ENCODE results near the gene MYLIP. TPM values are rescaled to one million over a fixed set of nuclear protein-coding genes. Genes with fewer than 3 reads are reported as not detected.

Gene MYLIP
- total RNA-seq, 1 experiment from 2014 or later = 42.2 TPM

DNA sequence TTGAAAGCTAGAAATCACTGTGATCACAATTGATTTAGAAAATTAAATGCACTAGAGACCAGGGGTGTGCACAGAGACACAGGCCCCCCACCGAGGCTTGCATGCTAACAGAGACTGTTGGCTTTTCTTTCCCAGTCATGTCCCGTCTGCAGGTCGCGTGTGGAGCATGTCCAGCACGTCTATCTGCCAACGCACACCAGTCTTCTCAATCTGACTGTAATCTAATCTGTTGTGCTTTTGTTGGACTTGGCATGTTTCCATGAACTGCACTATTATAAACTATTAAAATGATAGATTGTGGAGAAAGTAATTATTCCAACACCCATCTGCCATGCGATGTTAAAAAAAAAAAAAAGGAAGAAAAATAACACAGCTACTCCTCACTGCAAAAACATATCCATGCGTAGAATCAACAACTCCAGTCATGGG is 17.7 kb downstream of the MYLIP start:
- Histone ChIP-seq H3K4me1 (replicated peaks; ENCODE audit: insufficient read depth) (no peaks in the 10 kb centered on the region), H3K27ac (no peak overlapping the region), H3K79me2 (ENCODE audit: low read depth) (peaks cover 49% of the 10 kb centered on the region), H3K4me3 (no peak overlapping the region), H3K9me2 (ENCODE audit: insufficient read depth) (no peaks in the 10 kb centered on the region), H2AFZ (no peak overlapping the region), H3K27me3 (ENCODE audit: insufficient read depth, low read depth) (no peaks in the 10 kb centered on the region), H3F3A (ENCODE audit: insufficient read depth, low read depth) (peaks cover 16% of the 10 kb centered on the region; the same call in 1 of the 2 replicates), H3K9me3 (ENCODE audit: insufficient read depth, low read depth) (no peaks in the 10 kb centered on the region), H3K36me3 (ENCODE audit: low read depth) (peaks cover 57% of the 10 kb centered on the region), H4K20me1 (ENCODE audit: insufficient read depth) (peaks cover 52% of the 10 kb centered on the region), H3K4me2 (no peak overlapping the region)
- ChIA-PET POLR2A (ENCODE audit: unreplicated experiment) (interaction anchor here (0.6 kb wide), 1 partner anchor 14 kb away, joined by 3 read pairs; no protein-coding TSS in a partner anchor), CTCF (interaction anchor here (0.7 kb wide), 1 partner anchor 15 kb away, joined by 3 read pairs; no protein-coding TSS in a partner anchor)
- DNase-seq = no peak
- intact Hi-C loops (cut with micrococcal nuclease; ENCODE audit: unreplicated experiment) = no loop called here
- no TSS peak for BruUV-seq (replicated peaks)
- TF ChIP-seq EZH2 (IDR thresholded peaks at IDR 0.05; ENCODE audit: low read depth) = no peak
- TF ChIP-seq CTCF (conservative IDR thresholded peaks at IDR 0.05) = no peak

DNA sequence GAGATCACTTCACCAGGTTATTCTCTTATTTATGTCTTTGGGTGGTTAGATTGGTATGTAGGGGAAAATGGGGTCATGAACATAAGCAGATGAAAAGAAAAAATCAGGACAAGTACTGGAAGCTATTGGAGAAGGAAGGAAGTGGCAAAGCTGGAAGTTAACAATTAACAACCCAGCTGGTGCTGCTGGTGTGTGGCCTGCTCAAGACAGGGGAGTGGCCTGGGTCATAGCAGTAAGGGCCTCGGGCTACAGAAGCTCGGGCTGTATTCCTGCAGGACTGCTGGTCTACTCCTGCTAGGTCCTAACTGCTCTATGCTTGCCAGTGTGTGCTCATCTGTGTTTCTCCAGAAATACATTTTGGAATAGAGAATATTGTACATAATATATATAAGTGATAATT is 19.6 kb downstream of the MYLIP start:
- CTCF ChIA-PET = no interaction called here
- no peak for DNase-seq

GRCh38 chr6:16149305-16149704 is 20.4 kb downstream of the MYLIP start:
- Histone ChIP-seq H3K9me3 (ENCODE audit: insufficient read depth, low read depth) (no peaks in the 10 kb centered on the region), H3K27ac (no peak overlapping the region), H3K27me3 (ENCODE audit: insufficient read depth, low read depth) (no peaks in the 10 kb centered on the region), H3K9me2 (ENCODE audit: insufficient read depth) (no peaks in the 10 kb centered on the region), H3K4me1 (replicated peaks; ENCODE audit: insufficient read depth) (no peaks in the 10 kb centered on the region), H3K4me3 (no peak overlapping the region), H2AFZ (no peak overlapping the region), H4K20me1 (ENCODE audit: insufficient read depth) (peaks cover 32% of the 10 kb centered on the region), H3F3A (ENCODE audit: insufficient read depth, low read depth) (peaks cover 16% of the 10 kb centered on the region; the same call in 1 of the 2 replicates), H3K36me3 (ENCODE audit: low read depth) (peaks cover 30% of the 10 kb centered on the region), H3K4me2 (no peak overlapping the region), H3K79me2 (ENCODE audit: low read depth) (peaks cover 26% of the 10 kb centered on the region; the same call in 1 of the 2 replicates)
- no peak for DNase-seq
- no TSS peak for BruUV-seq (replicated peaks)
- POLR2A ChIA-PET (ENCODE audit: unreplicated experiment) = no interaction called here
- intact Hi-C loops (cut with micrococcal nuclease; ENCODE audit: unreplicated experiment) = no loop called here
- TF ChIP-seq CTCF (conservative IDR thresholded peaks at IDR 0.05) (no peak), EZH2 (IDR thresholded peaks at IDR 0.05; ENCODE audit: low read depth) (no peak)
- CTCF ChIA-PET = no interaction called here

More for the DNA sequence above, 19.6 kb downstream of the MYLIP start:
- peaks cover 16% of the 10 kb centered on the region; the same call in 1 of the 2 replicates for H3F3A ChIP-seq (ENCODE audit: insufficient read depth, low read depth)
- H3K27me3 ChIP-seq (ENCODE audit: insufficient read depth, low read depth) = no peaks in the 10 kb centered on the region
- POLR2A ChIA-PET (ENCODE audit: unreplicated experiment) = no interaction called here
- TF ChIP-seq EZH2 (IDR thresholded peaks at IDR 0.05; ENCODE audit: low read depth) (no peak), CTCF (conservative IDR thresholded peaks at IDR 0.05) (no peak)
- H3K9me3 ChIP-seq (ENCODE audit: insufficient read depth, low read depth) = no peaks in the 10 kb centered on the region
- no peaks in the 10 kb centered on the region for H3K9me2 ChIP-seq (ENCODE audit: insufficient read depth)
- no peak overlapping the region for H2AFZ ChIP-seq
- peaks cover 38% of the 10 kb centered on the region for H3K36me3 ChIP-seq (ENCODE audit: low read depth)
- no peak overlapping the region for H3K4me3 ChIP-seq
- intact Hi-C loops (cut with micrococcal nuclease; ENCODE audit: unreplicated experiment) = no loop called here
- no TSS peak for BruUV-seq (replicated peaks)
- H3K4me1 ChIP-seq (replicated peaks; ENCODE audit: insufficient read depth) = no peaks in the 10 kb centered on the region
- no peak overlapping the region for H3K4me2 ChIP-seq
- H3K79me2 ChIP-seq (ENCODE audit: low read depth) = peaks cover 29% of the 10 kb centered on the region; the same call in 1 of the 2 replicates
- H3K27ac ChIP-seq = no peak overlapping the region
- H4K20me1 ChIP-seq (ENCODE audit: insufficient read depth) = peaks cover 37% of the 10 kb centered on the region
